Skeletal muscle tissue (tissue), 4 donors: Measurements from ENCODE around the gene PIP5KL1. TPM values are rescaled to one million over a fixed set of nuclear protein-coding genes. Genes with fewer than 3 reads are reported as not detected.
A peak's percentile ranks its signal among the peaks of the same experiment; 100 is the strongest.

Experiments
- H3K27ac ChIP-seq: one replicate; pipeline ENCODE4 v1.7.0; 2013; ENCODE audit warnings: mild to moderate bottlenecking, low read depth, low read length, inconsistent platforms
- H3K27me3 ChIP-seq, 3 donors: one replicate each; pipeline ENCODE4 v1.7.0; 2013; ENCODE audit warnings: low read length in 3 of 3; ENCODE audit not compliant: control insufficient read depth in 3 of 3, insufficient read depth in 3 of 3
- H3K36me3 ChIP-seq, 3 donors: one replicate each; pipeline ENCODE4 v1.7.0; 2013; ENCODE audit warnings: low read length in 3 of 3; ENCODE audit not compliant: control insufficient read depth in 3 of 3, insufficient read depth in 3 of 3
- H3K4me1 ChIP-seq, 3 donors: one replicate each; pipeline ENCODE4 v1.7.0; 2013; ENCODE audit warnings: low read length in 3 of 3, mild to moderate bottlenecking in 3 of 3; ENCODE audit not compliant: control insufficient read depth in 3 of 3, insufficient read depth in 3 of 3
- H3K4me3 ChIP-seq, 3 donors: one replicate each; pipeline ENCODE4 v1.7.0; 2013; ENCODE audit warnings: low read length in 3 of 3
- H3K9ac ChIP-seq, 3 donors: one replicate each; pipeline ENCODE4 v1.7.0; 2013; ENCODE audit warnings: low read length in 3 of 3, mild to moderate bottlenecking in 3 of 3, moderate library complexity in 2 of 3, low read depth in 1 of 3
- H3K9me3 ChIP-seq, 3 donors: one replicate each; pipeline ENCODE4 v1.7.0; 2013; ENCODE audit warnings: low read length in 3 of 3; ENCODE audit not compliant: control insufficient read depth in 3 of 3
- total RNA-seq: library from RNA; depleted of rRNA; stranded (reverse); fragments of >200 nt; gene quantifications from one replicate; pipeline ENCODE4 v1.2.3, GENCODE V29; 2014
- donor health status: Osteomylitis.

PIP5KL1 gene
- total RNA-seq, 1 donor from 2014 or later: not detected

DNA sequence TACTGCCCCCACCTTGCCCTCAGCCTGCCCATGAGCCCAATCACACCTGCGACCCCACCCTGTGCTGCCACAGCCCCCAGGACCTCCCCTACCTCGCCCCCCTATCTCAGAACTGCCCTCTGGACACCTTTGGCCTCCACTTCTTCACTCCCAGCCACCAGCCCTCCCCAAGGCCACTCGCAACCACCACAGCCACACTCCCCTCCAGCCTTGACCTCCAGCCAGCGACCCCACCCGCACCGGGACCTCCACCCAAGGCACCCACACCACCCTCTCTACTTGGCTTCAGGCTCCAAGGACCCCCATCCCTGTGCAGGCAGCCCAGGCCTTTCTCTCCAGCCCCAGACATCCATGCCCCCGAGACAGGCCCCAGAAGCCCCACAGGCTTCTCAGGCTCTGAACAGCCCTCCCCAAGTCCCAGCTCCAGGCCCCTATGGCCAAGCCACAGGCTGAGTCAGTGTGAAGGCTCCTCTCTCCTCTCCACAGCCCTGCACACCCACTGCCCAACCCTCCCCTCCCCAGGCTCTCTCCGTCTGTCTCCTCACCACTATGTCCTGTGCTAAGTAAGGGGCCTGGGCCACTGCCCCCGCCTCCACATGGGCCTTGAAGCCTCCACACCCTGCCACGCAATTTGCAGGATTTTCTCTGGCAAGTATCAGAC lies 55.1 kb downstream of the PIP5KL1 start:
- no peaks in the 10 kb centered on the region for H3K27me3 ChIP-seq
- H3K4me3 ChIP-seq: peak overlapping the region; percentile 76 to 96 (median 89)
- H3K36me3 ChIP-seq: peaks cover 28 to 32% (median 28%) of the 10 kb centered on the region in 3 donors
- H3K9me3 ChIP-seq: no peaks in the 10 kb centered on the region
- H3K9ac ChIP-seq: peak overlapping the region; percentile 79 to 96 (median 89)
- H3K27ac ChIP-seq: peak overlapping the region; percentile 92
- H3K4me1 ChIP-seq: peaks cover 53 to 76% (median 58%) of the 10 kb centered on the region in 3 donors

DNA sequence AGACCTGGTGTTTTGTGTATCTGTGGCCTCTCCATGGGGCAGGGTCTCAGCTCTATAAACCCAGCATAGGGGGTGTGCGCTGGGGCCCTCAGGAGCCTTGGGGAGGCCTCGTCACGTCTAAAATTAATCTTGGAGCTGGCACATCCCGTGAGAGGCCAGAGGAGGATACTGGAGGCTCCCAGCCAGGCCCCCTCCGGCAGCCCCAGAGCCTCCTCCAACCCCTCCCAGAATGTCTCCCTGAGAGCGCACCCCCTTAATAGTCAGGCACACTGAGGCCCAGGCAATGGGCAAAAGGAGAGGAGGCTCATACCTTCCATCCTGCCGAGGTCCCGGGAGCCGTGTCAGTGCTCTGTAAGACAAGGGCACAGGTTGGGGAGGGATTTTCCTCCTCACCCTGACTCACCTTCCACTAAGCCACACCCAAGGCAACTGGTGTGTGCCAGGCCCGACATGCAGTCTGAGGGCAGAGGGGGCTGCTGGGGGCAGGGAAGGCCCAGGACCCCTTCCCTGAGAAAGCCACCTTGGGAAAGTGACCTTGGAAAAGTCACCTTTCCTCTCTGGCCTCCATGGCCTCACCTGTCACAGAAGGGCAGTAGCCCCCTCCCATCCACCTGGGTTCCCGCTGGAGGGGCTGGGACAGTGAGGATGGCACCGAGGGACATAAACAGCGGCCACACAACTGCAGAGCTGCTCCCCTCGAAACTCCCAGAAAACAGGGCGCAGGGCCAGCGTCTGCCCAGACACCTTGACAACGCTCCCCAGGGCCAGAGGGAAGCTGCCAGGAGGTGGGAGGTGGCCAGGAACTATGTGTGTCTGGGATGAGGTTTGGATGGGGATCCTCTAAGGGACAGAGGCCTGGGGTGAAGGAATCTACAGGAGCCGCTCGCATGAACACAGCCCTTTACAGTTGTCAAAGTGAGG lies 56.0 kb downstream of the PIP5KL1 start:
- peaks cover 33 to 37% (median 34%) of the 10 kb centered on the region in 3 donors for H3K36me3 ChIP-seq
- no peaks in the 10 kb centered on the region for H3K27me3 ChIP-seq
- peak overlapping the region; percentile 76 to 96 (median 89) for H3K4me3 ChIP-seq
- H3K4me1 ChIP-seq: peaks cover 56 to 84% (median 60%) of the 10 kb centered on the region in 3 donors
- H3K9ac ChIP-seq: peak overlapping the region; percentile 79 to 96 (median 89)
- H3K27ac ChIP-seq: peak overlapping the region; percentile 92
- no peaks in the 10 kb centered on the region for H3K9me3 ChIP-seq

DNA sequence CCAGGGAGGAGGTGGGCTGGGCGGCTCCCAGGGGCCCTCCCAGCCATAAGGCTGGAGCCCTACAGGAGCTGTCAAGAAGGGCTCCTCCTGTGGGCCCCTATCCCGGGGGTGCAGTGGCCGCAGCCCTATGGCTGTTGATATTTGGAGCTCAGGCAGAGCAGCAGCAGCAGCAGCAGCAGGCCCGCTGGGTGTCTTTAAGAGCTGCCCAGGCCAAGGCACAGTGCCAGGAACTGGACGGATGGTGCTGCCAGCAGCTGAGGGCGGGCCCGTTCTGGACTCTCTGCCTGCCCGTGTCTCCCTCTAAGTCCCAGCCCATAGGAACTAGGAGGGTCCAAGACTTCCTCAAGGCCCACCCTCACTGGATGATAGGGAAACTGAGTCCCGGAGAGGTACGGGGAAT lies 56.7 kb downstream of the PIP5KL1 start:
- Histone ChIP-seq H3K4me1 (peaks cover 58 to 84% (median 60%) of the 10 kb centered on the region in 3 donors), H3K4me3 (peak overlapping the region; percentile 76 to 96 (median 89)), H3K9ac (peak overlapping the region; percentile 76 to 96 (median 79))

DNA sequence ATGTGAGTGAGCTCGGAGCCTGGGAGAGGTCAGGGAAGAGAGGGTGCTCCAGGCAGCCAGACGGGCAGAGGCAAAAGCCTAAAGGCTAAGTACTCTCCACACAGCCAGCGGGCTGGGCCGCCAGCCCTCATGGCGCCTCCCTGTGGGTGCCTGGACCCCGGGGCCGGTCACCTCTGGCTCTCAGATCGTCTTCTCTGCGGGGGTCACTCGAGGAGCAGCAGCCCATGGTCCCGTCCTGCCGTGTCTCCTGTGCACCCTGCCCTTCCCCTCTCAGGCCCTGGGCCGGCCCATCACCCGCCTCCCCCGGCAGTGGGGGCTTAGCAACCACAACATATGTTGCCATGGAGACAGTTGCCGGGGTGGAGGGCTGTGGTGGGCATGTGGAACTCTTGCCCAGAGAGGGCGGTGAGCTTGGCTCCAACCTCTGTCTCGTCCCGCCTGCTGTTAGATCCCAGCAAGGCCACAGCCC lies 57.3 kb downstream of the PIP5KL1 start:
- H3K9me3 ChIP-seq: no peaks in the 10 kb centered on the region
- peak overlapping the region in 2 of 3 donors; percentile 49 to 76 for H3K4me3 ChIP-seq
- H3K27ac ChIP-seq: peak overlapping the region; percentile 92
- peaks cover 45 to 48% (median 46%) of the 10 kb centered on the region in 3 donors for H3K36me3 ChIP-seq
- H3K9ac ChIP-seq: peak overlapping the region in 2 of 3 donors; percentile 76
- peaks cover 52 to 79% (median 56%) of the 10 kb centered on the region in 3 donors for H3K4me1 ChIP-seq
- H3K27me3 ChIP-seq: no peaks in the 10 kb centered on the region

More for the DNA sequence above, 56.7 kb downstream of the PIP5KL1 start:
- peak overlapping the region; percentile 92 for H3K27ac ChIP-seq
- H3K27me3 ChIP-seq: no peaks in the 10 kb centered on the region
- peaks cover 39 to 43% (median 41%) of the 10 kb centered on the region in 3 donors for H3K36me3 ChIP-seq
- no peaks in the 10 kb centered on the region for H3K9me3 ChIP-seq

DNA sequence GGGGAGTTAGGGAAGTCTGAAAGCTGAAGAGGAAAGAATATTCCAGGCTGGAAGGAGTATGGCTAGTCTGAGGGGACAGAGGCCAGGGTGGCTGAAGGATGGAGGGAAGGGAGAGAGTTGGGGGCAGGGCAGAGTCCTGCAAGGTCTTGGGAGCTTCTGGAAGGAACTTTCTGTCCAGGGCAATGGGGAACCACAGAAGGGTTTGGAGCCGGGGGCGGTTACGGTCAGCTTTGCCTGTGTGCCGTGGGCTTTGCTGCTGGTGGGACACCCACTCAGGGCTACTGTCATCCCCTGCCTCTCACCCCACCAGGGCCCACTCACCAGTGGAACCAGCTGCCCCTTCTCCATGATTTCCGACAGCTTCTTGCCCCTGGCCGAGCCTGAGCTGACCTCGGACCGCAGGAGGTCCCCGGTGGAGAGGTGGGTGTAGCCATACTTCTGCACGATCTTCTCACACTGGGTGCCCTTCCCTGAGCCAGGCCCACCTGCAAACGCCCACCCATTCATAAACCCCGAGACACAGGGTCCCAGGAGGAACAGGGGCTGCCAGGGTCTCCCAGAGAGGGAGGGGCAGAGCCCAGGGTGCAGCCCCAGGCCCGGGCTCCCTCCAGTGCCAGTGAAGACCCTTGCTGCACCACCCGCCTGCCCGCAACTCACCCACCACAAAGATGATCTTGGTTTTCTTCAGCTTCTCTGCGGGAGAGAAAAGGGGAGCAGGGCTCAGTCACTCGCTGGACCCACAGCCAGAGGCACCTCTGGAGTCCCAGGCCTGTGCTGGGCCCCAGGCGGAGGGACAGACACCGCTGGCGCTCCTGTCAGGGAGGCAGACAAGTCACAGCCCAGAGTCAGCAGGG lies 58.0 kb downstream of the PIP5KL1 start:
- Histone ChIP-seq H3K9ac (peak overlapping the region in 2 of 3 donors; percentile 21 to 76), H3K36me3 (peaks cover 51 to 55% (median 52%) of the 10 kb centered on the region in 3 donors), H3K9me3 (no peaks in the 10 kb centered on the region), H3K27me3 (no peaks in the 10 kb centered on the region), H3K4me1 (peaks cover 46 to 77% (median 51%) of the 10 kb centered on the region in 3 donors), H3K27ac (no peak overlapping the region), H3K4me3 (no peak overlapping the region)

DNA sequence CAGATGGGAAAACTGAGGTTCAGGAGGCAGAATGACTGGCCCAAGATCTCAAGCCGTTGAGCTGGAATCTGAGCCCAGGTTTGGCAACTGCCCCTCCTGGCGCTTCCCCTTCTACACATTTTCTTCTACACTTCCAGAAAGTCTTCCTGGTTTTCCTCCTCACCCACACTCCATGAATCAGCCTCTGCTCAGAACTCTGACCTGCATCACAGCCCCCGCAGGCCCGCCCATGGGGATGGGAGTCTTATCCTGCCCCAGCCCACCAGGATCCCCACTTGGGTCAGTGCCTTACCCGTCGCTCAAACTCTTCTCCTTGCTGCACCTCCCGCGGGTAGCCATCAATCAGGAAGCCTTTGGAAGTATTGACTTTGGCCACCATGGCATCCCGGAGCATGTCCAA lies 59.0 kb downstream of the PIP5KL1 start:
- Histone ChIP-seq H3K9me3 (no peaks in the 10 kb centered on the region), H3K4me3 (no peak overlapping the region), H3K36me3 (peaks cover 55 to 59% (median 57%) of the 10 kb centered on the region in 3 donors), H3K27ac (no peak overlapping the region), H3K4me1 (peaks cover 43 to 69% (median 46%) of the 10 kb centered on the region in 3 donors), H3K9ac (peak overlapping the region in 1 of 3 donors; percentile 25), H3K27me3 (no peaks in the 10 kb centered on the region)

DNA sequence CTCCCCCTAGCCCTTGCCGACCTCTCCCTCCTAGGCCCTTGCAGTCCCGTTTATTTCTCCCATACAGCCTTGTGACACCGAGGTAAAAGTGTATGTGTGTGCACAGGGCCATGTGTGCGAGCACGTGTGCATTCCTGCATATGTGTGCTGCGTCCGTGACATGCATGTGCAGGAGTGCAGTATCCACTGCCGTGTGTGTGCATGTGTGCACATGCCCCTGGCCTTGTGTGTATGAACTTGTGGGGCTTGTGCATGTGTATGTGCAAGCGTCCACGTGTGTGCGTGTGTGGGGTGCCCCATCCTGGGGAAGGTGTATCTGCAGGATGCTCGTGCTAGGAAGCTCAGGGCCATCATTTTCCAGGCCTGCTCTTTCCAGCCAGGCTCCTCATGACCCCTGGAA lies 59.7 kb downstream of the PIP5KL1 start:
- Histone ChIP-seq H3K27ac (no peak overlapping the region), H3K9ac (peak overlapping the region in 1 of 3 donors; percentile 40), H3K36me3 (peaks cover 56 to 59% (median 57%) of the 10 kb centered on the region in 3 donors), H3K27me3 (no peaks in the 10 kb centered on the region), H3K4me3 (no peak overlapping the region), H3K4me1 (peaks cover 37 to 64% (median 41%) of the 10 kb centered on the region in 3 donors), H3K9me3 (no peaks in the 10 kb centered on the region)
